ENCODE measurements around the gene HOXB4.

The HOXB4 gene

DNA sequence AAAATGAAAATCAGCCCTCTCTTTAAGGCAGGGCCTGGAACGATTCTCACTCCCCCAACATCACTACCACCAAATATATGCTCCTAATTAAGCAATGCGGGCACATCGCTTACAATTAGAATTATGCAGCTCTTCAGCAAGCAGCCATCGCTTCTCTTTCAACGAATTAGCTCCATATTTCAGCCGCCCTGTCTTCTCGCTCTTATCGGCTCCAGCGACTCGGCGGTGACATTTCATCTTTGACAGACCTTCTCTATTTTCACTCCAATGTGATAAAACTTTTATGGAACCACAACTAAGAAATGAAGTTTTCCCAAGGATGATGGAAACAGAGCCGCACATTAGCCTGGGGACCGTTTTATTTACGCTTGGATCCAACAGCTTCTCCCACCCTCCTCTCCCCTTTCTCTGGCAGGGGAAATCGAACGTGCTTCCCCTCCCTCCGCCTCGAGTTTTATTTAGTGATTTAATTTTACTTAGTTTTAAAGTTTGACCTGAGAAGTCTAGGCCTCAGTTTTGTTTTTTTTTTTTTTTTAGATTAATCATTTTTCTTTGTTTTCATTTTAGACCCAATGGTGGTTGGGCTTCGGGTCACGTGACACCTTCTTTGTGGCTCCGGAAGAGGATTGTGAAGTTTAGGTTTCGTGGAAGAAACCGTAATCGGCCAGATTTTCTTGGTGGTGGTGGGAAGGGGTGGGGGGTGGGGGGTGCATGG lies 30.2 kb downstream of the HOXB4 start:
- DNase-seq (ENCODE audit: low read depth) = peak; percentile 70
- TF ChIP-seq CTCF (IDR thresholded peaks at IDR 0.05; ENCODE audit: low read depth, low read length, missing control alignments) = no peak
- H3K4me3 ChIP-seq (ENCODE audit: low read depth, low read length) = peak overlapping the region; percentile 38
- in situ Hi-C loops (cut with HindIII; ENCODE audit: low sequenced_read_pairs) = no loop called here

DNA sequence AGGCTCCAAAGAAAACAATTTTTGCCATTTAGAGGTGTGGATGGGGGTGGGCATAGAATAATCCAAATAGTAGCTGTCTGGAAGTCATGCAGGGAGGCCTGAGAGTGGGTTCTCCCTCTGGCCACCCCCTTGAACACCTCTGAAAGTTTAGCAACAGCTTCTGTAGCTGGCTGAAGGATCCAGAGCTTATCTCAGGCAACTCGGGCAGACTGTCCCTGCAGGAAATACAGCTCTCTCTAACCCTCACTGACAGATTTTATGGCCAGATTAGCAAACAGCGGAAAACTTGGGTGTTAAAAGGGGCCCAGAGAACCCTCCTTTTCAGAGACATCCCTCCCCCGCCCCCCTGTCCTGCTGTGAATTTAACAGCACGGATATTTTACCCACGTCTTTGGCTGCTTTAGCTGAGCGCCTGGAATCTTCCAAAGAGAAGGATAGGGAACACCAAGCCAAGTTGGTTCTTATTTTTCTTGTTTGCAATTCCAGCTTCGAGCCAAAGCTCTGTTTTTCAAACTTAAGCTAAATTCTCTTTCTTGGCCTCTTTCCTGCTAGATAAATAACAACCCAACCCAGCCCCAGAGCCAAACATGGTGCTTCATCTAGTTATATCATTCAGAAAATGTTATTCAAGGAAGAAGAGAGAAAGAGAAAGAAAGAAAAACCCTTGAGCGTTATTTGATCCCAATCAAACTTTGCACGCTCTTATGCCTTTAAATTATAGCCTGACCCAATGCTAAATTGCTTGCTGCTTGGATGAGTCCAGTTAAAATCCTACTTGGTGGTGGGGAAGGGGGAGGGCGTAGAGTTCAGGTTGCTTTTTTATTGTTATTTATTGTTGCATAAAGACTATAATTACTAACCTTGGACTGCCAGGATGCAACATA lies 31.0 kb downstream of the HOXB4 start:
- TF ChIP-seq CTCF (IDR thresholded peaks at IDR 0.05; ENCODE audit: low read depth, low read length, missing control alignments) = no peak
- in situ Hi-C loops (cut with HindIII; ENCODE audit: low sequenced_read_pairs) = no loop called here
- no peak for DNase-seq (ENCODE audit: low read depth)
- H3K4me3 ChIP-seq (ENCODE audit: low read depth, low read length) = peak overlapping the region; percentile 38

GRCh38 chr17:48546137-48546923 lies 31.8 kb downstream of the HOXB4 start:
- H3K4me3 ChIP-seq (ENCODE audit: low read depth, low read length) = peak overlapping the region; percentile 38
- no peak for TF ChIP-seq CTCF (IDR thresholded peaks at IDR 0.05; ENCODE audit: low read depth, low read length, missing control alignments)
- in situ Hi-C loops (cut with HindIII; ENCODE audit: low sequenced_read_pairs) = no loop called here
- no peak for DNase-seq (ENCODE audit: low read depth)

DNA sequence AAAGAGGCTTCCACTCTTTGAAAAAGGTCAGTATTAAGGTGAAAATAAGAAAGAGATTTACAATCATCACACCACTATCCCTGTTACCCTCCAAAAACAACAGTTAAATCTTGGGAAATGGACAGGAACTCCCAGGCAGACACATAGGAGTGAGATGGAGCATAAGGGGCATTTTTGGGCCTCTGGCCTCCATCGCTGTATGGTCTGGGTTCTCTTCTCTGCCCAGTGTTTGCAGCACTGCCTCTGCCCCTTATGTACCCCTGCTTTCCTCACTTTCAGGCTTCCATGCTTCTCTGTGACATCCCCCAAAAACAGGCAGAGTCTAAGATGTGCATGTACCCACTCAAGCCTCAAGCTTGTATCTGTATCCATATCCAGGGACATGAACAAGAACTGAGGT lies 32.6 kb downstream of the HOXB4 start:
- no peak for DNase-seq (ENCODE audit: low read depth)
- peak overlapping the region; percentile 80 for H3K4me3 ChIP-seq (ENCODE audit: low read depth, low read length)
- TF ChIP-seq CTCF (IDR thresholded peaks at IDR 0.05; ENCODE audit: low read depth, low read length, missing control alignments) = no peak
- in situ Hi-C loops (cut with HindIII; ENCODE audit: low sequenced_read_pairs) = no loop called here

DNA sequence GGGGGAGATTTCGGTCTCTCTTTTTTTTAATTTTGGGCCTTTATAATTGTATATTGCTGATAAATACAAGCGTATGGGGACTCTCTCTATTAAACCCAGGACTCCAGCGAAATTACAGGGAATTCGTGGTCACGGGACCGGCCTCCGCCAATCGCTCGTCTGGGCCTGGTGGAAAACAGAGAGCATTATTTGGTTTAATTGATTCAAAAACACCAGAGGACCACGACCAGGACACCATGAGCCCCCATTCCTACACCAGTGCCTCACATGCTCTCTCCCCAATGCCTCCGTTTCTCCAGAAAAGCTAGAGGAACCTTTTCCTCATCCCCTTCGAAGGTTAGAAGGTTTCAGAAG lies 33.2 kb downstream of the HOXB4 start, which contains the start of gene HOXB2:
TSS of gene HOXB2 (minus strand) at position 88 of the 354 bp plus-strand sequence. CDS start 198 bp downstream, outside the sequence.
- in situ Hi-C loops (cut with HindIII; ENCODE audit: low sequenced_read_pairs) = no loop called here
- DNase-seq (ENCODE audit: low read depth) = no peak
- no peak for TF ChIP-seq CTCF (IDR thresholded peaks at IDR 0.05; ENCODE audit: low read depth, low read length, missing control alignments)
- peak within 1 kb of the TSS; percentile 80 for H3K4me3 ChIP-seq (ENCODE audit: low read depth, low read length)

DNA sequence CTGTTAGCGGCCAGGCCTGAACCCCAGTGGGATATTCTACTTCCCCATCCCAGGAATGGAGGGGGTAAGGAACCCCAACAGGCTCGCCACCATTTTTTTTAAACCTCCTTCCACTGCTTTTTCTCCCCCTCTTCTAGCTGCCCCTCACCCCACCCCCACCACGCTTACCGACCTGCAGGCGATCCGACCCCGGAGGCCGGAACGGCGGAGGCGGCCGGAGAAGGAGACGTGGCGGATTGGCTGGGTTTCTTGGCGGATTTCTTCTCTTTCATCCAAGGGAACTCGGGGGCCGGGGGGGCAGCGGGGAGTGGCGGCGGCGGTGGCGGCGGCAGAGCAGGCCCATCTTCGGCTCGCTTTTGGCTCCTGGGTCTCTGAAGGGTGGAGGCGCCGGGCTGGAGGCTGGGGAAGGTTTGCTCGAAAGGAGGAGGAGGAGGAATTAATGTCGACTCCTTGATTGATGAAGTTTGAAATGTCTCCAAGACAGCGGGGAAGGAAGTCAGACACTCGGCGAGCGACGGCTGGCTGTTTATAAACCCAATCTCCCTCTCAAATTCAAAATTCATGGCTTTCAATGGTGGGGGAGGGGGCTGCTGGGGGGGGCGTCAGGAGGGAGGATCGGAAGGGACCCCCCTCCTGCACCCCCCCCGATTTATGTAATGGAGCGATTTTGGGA lies 33.7 kb downstream of the HOXB4 start:
- no peak for TF ChIP-seq CTCF (IDR thresholded peaks at IDR 0.05; ENCODE audit: low read depth, low read length, missing control alignments)
- H3K4me3 ChIP-seq (ENCODE audit: low read depth, low read length) = peak overlapping the region; percentile 80
- in situ Hi-C loops (cut with HindIII; ENCODE audit: low sequenced_read_pairs) = no loop called here
- DNase-seq (ENCODE audit: low read depth) = peak; percentile 86
